Raji (cell line): ENCODE results near the gene MKNK2.
A peak's percentile ranks its signal among the peaks of the same experiment; 100 is the strongest.

Experiments used
- POLR2A ChIP-seq: IDR thresholded peaks from 2 replicates; pipeline ENCODE4 v1.6.1; 2011; ENCODE audit warnings: low read depth, low read length, control low read depth; ENCODE audit not compliant: insufficient read depth

The MKNK2 gene

DNA sequence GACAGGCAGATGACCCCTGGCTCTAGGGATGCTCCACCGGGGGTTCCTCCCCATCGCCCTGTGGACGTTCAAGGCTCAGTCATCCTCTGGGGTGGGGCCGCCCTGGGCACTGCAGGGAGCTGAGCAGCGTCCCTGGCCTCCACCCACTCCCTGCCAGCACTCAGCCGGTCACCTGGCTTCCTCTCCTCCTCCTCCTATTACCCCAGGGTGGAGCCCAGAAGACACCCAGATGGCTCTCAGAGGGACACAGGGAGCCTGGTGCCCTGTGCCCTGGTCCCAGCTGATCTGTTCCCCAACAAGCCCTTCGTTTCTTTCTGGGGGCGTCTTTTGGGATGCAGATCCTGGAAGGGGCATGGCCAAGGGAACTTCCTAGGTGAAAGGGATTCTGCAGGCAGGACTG is 3.7 kb upstream of the MKNK2 start:
- no peak for TF ChIP-seq POLR2A

DNA sequence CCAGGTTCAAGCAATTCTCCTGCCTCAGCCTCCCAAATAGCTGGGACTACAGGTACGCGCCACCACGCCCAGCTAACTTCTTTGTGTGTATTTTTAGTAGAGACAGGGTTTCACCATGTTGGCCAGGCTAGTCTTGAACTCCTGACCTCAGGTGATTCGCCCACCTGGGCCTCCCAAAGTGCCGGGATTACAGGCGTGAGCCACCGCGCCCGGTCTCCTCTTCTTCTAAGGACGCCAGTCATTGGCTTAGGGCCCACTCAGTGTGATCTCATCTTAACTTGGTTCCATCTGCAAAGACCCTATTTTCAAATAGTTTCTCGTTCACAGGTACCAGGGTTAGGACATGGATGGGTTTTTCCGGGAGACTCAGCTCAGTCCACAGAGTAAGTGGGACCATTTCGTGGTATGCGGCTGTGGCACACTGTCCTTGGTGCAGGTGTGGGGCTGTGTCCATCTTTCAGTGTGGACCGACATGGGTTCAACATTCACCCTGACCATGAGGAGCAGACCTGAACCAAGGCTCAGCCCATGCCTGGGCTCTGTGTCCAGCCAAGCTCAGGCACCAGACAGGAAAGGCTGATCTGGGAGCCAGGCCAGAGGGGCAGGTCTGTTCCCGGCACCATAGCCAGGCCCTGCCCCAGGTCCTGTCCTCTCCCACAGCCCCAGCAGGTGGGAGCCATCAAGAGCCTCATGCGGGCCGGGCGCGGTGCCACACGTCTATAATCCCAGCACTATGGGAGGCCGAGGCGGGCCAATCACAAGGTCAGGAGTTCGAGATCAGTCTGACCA is 2.8 kb upstream of the MKNK2 start:
- no peak for TF ChIP-seq POLR2A

DNA sequence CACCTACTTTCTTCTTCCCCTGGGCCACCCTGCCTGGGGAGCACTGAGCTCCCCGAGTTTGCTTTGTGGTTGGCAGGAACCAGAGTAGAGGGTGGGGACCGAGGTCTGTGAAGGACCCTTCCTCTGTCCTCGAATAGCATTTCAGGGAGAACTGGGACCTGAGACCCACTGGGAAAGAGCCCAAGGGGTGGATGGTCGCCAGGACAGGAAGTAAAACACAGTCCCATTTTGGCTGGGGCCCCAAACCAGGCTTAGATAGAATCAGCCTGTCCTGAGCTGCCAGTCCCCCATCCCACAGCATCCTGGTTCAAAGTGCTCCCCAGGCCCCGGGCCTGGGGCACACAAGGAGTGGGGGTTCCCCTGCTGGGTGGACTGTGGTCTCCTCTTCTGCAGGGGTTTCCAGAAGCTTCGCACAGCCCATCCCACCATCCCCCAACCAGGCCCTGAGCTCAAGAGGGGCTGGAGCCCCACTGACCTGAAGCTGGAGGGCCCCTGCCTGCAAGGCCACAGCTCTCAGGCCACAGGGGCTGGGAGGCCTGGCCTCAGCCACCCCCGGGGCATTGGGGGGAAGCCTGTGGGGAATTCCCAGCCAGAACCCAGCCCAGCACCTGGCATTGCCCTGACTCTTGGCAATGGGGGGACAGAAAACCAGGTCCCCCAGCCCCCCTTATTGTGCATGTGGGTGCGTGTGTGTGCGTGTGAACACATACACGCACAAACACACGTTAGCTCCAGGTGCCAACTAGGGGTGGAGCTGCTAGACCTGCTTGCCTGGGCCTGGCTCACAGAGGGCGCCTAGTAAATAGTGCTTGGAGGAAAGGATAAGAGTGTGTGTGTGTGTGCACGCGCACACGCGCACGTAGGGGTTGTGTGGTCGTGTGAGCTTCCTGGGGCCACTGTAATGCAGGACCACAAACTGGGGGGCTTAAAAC is 995 bp upstream of the MKNK2 start:
- peak; percentile 53 for TF ChIP-seq POLR2A

DNA sequence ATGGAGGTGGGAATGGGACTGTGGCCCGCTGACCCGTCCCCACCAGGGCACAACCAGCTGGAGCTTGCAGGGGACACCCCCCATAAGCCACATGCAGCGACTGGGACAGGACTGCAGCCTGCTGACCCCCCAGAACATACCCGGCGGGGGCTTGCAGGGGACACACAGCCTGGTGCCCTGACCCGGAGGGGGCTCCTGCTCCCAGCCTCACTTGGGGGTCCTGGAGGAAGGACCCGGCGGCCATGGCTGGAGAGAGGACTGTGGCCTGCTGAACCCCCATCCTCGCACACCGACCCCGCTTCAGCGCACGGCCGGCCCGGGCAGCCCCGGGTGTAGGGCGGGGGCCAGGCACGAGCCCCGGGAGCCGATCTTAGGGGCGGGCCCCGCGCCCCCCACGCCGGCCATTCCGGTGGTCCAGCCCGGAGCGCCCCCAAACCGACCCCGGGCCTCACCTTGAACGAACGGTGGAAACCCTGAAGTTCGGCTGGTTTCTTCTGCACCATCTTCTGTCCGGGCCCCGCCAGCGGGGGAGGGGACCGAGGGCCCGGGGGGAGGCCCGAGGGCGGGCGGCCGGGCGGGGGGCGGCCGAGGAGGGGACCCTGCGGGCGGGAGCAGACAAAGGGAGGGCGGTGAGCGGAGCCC is 574 bp downstream of the MKNK2 start:
- no peak; the same call in 1 of the 2 replicates for TF ChIP-seq POLR2A

DNA sequence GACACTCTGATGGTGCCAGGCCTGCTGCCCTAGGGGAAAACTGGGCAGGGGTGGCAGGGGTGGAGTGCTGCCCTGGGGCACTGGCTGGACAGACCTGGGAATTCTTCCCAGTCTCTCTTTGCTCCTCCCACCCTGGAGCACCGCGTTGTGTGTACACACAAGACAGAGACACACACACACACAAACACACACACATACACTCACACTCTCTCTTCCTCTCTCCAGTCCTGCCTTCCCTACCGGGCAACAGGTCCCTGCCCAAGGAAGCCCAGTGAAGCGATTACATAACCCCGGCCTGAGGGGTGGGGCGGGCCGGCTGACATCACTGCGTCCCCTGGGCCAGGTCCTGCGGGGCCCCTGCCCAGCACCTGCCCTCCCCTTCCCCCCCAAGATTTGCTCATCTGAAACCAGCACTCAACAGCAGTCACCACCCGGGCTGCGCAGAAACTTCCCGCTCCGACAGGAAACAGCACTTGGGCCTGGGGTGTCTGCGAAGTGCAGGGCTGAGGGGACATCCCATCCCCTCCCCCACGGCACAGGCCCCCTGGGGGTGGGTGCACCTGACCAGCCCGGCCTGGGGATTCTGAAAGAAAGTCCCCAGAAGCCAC is 1.2 kb downstream of the MKNK2 start:
- TF ChIP-seq POLR2A = peak; percentile 57; the same call in 1 of the 2 replicates

DNA sequence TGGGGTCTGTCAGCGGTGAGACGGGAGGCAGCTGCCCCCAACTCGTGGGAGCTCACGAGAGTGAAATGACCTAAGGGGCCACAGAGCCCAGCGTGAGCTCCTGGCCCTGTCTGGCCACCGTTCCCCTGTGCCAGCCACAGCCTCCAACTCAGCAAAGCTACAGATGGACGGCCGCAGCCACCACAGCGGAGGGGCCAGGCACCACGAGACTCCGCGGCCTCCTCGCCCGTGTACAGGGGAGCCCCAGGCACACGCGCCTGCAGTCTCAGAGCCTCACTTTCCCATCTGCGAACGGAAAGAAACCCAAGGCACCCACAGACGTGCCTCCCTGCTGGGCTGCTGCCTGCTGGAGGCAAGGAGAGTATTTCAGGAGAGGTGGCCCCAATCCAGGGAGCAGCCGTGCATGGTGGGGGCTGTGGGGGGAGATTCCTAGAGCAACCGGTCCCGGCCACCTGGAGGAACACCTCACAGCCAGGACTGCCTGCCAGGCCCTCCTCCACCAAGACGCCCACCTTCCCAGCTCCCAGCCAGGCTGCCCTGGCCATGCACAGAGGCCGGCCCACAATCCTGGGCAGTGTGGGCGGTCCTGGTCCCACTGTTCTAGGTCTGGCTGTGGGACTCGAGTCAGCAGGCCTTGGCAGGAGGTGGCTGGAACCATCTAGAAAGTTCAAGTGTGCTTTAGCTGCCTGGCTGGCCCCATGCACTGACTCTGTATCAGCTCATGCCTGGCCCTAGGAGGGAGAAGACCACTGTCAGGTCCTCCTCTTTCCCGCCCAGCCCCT is 1.9 kb downstream of the MKNK2 start:
- 0 out of 2 replicates have a peak, but pooled peaks have one; percentile 5 for TF ChIP-seq POLR2A

DNA sequence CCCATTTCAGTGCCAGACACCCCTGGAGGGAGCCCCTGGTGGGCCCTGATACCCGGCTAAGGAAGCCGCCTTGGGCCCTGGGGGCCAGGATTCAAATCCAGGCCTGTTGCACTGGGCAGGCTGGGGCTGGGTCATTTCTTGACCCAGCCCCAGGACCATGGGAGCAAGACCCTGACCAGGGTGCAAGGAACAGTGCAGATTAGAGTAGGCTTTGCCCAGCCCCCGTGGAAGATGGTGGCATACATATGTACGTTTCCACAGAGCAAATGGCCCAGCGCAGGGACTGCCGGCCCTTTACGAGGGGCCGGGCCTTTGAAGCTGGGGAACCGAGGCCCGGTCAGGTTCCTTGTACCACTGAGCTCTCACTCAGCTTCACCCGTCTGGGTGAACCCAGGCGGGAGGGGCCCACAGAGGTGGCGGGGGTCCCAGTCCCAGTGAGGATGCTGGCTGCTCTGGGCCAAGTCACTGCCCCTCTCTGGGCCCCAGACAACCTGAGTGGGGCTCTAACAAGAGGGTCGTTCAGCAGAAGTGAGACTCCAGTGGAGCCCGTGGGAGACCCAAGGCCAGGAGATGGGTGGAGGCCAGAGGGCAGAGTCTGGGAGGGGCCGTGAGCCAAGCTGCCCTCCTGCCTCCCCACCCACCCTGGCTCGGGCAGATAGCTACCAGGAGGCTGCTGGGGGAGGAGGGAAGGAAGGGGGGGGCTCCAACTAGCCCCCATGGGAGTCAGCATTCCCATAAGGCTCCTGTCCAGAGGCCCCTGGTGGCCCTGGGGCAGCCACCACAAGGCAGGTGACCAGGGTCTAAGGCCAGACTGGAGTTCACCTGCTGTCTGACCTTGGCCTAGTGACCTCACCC is 2.7 kb downstream of the MKNK2 start:
- TF ChIP-seq POLR2A = 0 out of 2 replicates have a peak, but pooled peaks have one; percentile 13

DNA sequence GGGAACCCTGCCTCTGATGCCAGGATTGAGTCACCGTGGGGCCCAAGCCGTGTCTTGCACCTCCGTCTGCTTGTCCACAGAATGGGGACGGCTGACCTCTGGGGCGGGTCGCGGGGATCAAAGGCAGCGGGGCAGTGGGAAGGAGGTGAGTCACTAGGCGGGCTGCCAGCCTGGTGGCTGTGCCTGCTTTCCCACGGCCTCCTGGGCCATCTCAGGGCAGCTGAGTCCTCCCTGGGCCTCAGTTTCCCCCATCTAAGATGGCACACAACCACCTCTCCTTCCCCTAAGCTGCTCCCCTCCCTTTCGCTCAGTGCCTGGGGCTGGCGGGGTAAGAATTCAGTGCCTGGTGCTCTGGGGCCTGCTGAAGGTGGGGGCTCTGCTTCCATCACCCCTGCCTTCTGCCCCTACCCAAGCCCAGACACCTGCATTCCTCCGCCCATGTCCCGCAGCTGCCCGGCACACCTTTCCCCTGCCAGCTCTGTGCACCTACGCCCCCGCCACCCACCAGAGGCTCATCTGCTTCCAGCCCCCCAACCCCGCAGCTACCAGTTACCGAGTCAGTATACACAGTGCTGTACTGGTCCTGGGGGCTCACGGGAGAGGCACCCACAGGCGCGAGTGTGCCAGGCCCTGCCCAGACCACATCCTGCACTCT is 3.5 kb downstream of the MKNK2 start:
- no peak for TF ChIP-seq POLR2A

DNA sequence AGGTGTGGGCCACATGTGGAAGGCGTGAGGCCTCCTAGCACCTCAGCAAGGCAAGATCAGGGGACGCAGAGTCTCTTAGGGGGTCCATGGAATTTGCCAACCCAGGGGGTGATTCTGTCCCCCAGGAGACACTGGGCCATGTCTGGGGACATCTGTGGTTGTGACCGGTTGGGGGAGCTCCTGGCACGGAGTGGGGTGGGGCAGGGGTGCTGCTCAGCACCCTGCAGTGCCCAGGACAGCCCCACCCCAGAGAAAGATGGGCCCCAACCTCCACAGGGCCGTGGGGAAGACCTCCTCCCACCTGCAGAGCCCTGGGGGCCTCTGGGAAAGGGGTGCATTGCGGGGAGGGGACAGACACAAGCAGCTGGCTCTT is 4.0 kb downstream of the MKNK2 start:
- TF ChIP-seq POLR2A = no peak

DNA sequence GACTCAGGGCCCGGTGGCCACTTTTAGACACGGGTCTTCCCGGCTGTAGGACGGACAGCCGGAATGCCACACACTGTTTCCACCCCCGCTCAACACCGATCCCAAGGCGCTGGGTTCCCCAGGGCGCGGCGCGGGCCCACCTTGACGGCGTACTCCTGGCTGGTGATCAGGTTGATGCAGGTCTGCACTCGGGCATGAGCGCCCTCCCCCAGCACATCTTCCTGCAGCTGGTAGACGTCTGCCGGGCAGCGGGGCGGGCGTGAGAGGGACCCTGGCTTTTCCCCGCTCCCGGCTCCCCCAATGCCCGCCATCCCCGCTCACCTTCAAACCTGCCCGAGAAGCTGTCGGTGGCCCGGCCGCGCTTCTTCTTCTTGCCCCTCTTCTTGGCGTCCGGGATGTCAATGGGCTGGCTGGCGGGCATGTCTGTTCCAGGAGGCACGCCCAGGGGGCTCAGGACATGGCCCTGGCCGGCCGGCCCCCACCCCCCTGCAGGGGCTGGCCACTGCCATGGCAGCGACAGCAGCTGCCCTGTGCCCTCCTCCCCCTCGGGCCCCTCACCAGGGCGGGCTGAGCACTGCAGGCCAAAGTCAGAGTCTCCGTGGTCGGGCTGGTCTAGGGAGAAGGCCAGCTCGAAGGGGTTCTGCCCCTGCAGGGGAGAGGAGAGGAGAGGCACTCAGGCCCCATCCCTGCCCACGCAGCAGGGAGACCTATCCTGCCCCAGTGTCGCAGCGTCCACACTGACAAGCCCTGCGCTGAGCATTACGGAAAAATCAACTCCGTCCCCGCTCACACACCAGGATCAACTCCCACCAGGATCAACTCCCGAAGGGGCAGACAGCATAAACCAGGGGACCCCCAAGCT is 4.8 kb downstream of the MKNK2 start:
- no peak for TF ChIP-seq POLR2A

DNA sequence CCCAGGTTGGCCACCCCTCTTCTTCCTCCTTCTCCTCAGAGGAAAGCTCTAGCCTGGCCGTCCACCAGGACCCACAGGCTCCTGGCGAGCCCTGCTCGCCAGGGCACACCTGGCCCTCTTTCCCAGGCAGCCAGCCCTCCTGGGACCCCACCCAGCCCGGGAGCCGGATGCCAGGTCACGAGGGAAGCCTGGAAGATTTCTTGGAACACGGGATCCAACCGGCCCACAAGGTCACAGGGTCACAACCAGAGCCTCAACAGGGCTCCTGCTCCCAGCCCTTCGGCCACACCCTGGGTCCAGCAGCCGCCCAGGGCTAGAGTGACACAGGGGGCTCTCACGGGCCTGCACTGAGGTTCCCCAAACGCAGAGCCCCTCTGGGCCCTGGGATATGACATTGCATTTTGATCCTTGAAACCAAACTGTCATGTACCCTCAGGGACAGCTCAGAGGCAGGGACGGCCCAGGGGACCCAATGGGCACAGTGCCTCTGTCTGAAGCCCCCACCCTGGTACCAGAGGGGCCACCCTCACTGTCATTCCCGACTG is 5.5 kb downstream of the MKNK2 start:
- TF ChIP-seq POLR2A = no peak
